ENCODE results near the gene CACNA1A.
"Not testable (repeated sequence)": the region's sequence is repeated elsewhere in the genome, so short reads cannot be mapped to it uniquely, and the experiment has no call there.

Gene CACNA1A

GRCh38 chr19:13267889-13268288 lies 238.4 kb downstream of the CACNA1A start:
- DNase-seq, result no peak

GRCh38 chr19:13267131-13267530 lies 239.1 kb downstream of the CACNA1A start:
- DNase-seq, result no peak

GRCh38 chr19:13262450-13262849 lies 243.8 kb downstream of the CACNA1A start:
- DNase-seq, result no peak

- DNase-seq, result no peak
Measured at GRCh38 chr19:13260883-13261653, 245.2 kb downstream of the CACNA1A start.

GRCh38 chr19:13256918-13257317 lies 249.4 kb downstream of the CACNA1A start:
- DNase-seq, result no peak

- DNase-seq, result not testable (repeated sequence)
Measured at GRCh38 chr19:13256398-13256797, 249.9 kb downstream of the CACNA1A start.

- DNase-seq, result no peak
Measured at GRCh38 chr19:13255719-13256059, 250.6 kb downstream of the CACNA1A start.

GRCh38 chr19:13255041-13255718 lies 251.1 kb downstream of the CACNA1A start:
- no peak for DNase-seq

- DNase-seq, result no peak
Measured at GRCh38 chr19:13252569-13253335, 253.5 kb downstream of the CACNA1A start.

GRCh38 chr19:13244920-13245319 lies 261.4 kb downstream of the CACNA1A start:
- DNase-seq, result no peak

GRCh38 chr19:13241231-13242104 lies 264.8 kb downstream of the CACNA1A start:
- DNase-seq, result no peak

- no peak for DNase-seq
Measured at GRCh38 chr19:13240312-13241022, 265.8 kb downstream of the CACNA1A start.

- no peak for DNase-seq
Measured at GRCh38 chr19:13238891-13239534, 267.3 kb downstream of the CACNA1A start.

GRCh38 chr19:13234518-13234917 lies 271.8 kb downstream of the CACNA1A start:
- peak; percentile 41 for DNase-seq

GRCh38 chr19:13231663-13232062 lies 274.6 kb downstream of the CACNA1A start:
- DNase-seq, result no peak

GRCh38 chr19:13229246-13229645 lies 277.0 kb downstream of the CACNA1A start:
- no peak for DNase-seq

GRCh38 chr19:13228561-13228960 lies 277.7 kb downstream of the CACNA1A start:
- DNase-seq, result no peak

GRCh38 chr19:13226983-13227382 lies 279.3 kb downstream of the CACNA1A start:
- no peak for DNase-seq

- DNase-seq, result no peak
Measured at GRCh38 chr19:13225973-13226865, 280.1 kb downstream of the CACNA1A start.

- no peak for DNase-seq
Measured at GRCh38 chr19:13225085-13225484, 281.2 kb downstream of the CACNA1A start.
